GM12878 (cell line): ENCODE data around the gene TMEM88. TPM values are rescaled to one million over a fixed set of nuclear protein-coding genes. Genes with fewer than 3 reads are reported as not detected.

Source experiments
- ATAC-seq: fragments of 200-7000 bp; cut with Tn5 transposase; 3 replicates; pipeline ENCODE4 v1.9.1; 2020; ENCODE audit warnings: mild to moderate bottlenecking, moderate library complexity
- BruUV-seq: library from RNA; stranded (reverse); fragments of 400-500 nt; replicated peaks from 2 replicates; lab custom pipeline; 2021; lab: Mats Ljungman, UMichigan
- CTCF ChIA-PET: fragments of 300-600 bp; sonication (Branson Sonifier 250); formaldehyde crosslinking; extraction: SDS; loops from one replicate; lab custom pipeline; 2021; ENCODE audit warnings: inconsistent platforms; lab: Yijun Ruan, JAX
- POLR2A ChIA-PET: fragments of 350-600 bp; formaldehyde crosslinking; extraction: SDS; loops from one replicate; lab custom pipeline; 2021; ENCODE audit warnings: inconsistent platforms; lab: Charles Lee
- RAD21 ChIA-PET: fragments of 300-600 bp; sonication (Branson Sonifier 250); formaldehyde crosslinking; loops from one replicate; lab custom pipeline; 2023; ENCODE audit warnings: antibody characterized with exemption; ENCODE audit not compliant: unreplicated experiment; lab: Charles Lee
- SMC1A ChIA-PET: fragments of 300-600 bp; sonication (Branson Sonifier 250); formaldehyde crosslinking; loops from one replicate; lab custom pipeline; 2023; ENCODE audit not compliant: unreplicated experiment, uncharacterized antibody; lab: Charles Lee
- DNase-seq: peaks from one replicate; pipeline ENCODE4 v3.0.0-alpha.2; 2011; ENCODE audit warnings: low read depth, low spot score
- FAIRE-seq: peaks from 3 replicates; lab custom pipeline; 2011; peaks lifted over from hg19 to GRCh38; lab: Jason Lieb, UNC
- H2AFZ ChIP-seq: 2 replicates; pipeline ENCODE4 v1.6.0; 2011; ENCODE audit warnings: low read depth, low read length, control low read depth; ENCODE audit not compliant: control insufficient read depth
- H3K27ac ChIP-seq: 2 replicates; pipeline ENCODE4 v1.5.1; 2011; ENCODE audit warnings: control low read depth; ENCODE audit not compliant: control insufficient read depth, insufficient read depth
- H3K27me3 ChIP-seq, 2 experiments: replicated peaks in 1 of 2; 2 replicates each; pipeline versions ENCODE4 v1.6.0 to v1.6.1; 2011; ENCODE audit warnings: low read length in 1 of 2; ENCODE audit not compliant: control insufficient read depth in 2 of 2, insufficient read depth in 2 of 2
- H3K36me3 ChIP-seq, 2 experiments: 2 replicates each; pipeline ENCODE4 v1.5.1; 2011; ENCODE audit warnings: low read length in 1 of 2; ENCODE audit not compliant: control insufficient read depth in 2 of 2, insufficient read depth in 2 of 2
- H3K4me1 ChIP-seq: 2 replicates; pipeline ENCODE4 v1.6.1; 2011; ENCODE audit warnings: mild to moderate bottlenecking, low read length, moderate library complexity, mixed read lengths; ENCODE audit not compliant: control insufficient read depth, insufficient read depth
- H3K4me2 ChIP-seq: 2 replicates; pipeline ENCODE4 v1.6.0; 2011; ENCODE audit warnings: control low read depth; ENCODE audit not compliant: control insufficient read depth, insufficient read depth
- H3K4me3 ChIP-seq: fragments of 200-600 bp; sonication (generic); 2 replicates; pipeline ENCODE4 v1.5.1; 2016
- H3K79me2 ChIP-seq: 2 replicates; pipeline ENCODE4 v1.6.0; 2011; ENCODE audit warnings: low read length; ENCODE audit not compliant: control insufficient read depth, insufficient read depth
- H3K9ac ChIP-seq: 2 replicates; pipeline ENCODE4 v1.8.0; 2011; ENCODE audit warnings: low read length, control low read depth, mixed read lengths; ENCODE audit not compliant: control insufficient read depth, insufficient read depth
- H3K9me3 ChIP-seq: replicated peaks from 3 replicates; pipeline ENCODE4 v1.5.1; 2011; ENCODE audit warnings: mild to moderate bottlenecking, low read length; ENCODE audit not compliant: control insufficient read depth, insufficient read depth
- H4K20me1 ChIP-seq: 2 replicates; pipeline ENCODE4 v1.6.0; 2011; ENCODE audit not compliant: control insufficient read depth, insufficient read depth
- BCL3 ChIP-seq: IDR thresholded peaks from 2 replicates; pipeline ENCODE4 v1.6.1; 2011; ENCODE audit warnings: borderline replicate concordance, low read depth, mild to moderate bottlenecking, moderate library complexity, low read length; ENCODE audit not compliant: insufficient read depth, poor library complexity, severe bottlenecking
- CBFB ChIP-seq: IDR thresholded peaks from 2 replicates; pipeline ENCODE4 v1.6.1; 2016; ENCODE audit warnings: antibody characterized with exemption, low read depth
- CHD2 ChIP-seq: IDR thresholded peaks from 2 replicates; pipeline ENCODE4 v1.6.1; 2011; ENCODE audit warnings: low read depth, low read length, improper control_type of control experiment, borderline replicate concordance
- GATAD2B ChIP-seq: fragments of 450-650 bp; conservative IDR thresholded peaks from 2 replicates; pipeline ENCODE4 v1.6.1; 2017; ENCODE audit warnings: low read depth, mild to moderate bottlenecking, moderate library complexity
- HDAC2 ChIP-seq: fragments of 200-600 bp; sonication (generic); IDR thresholded peaks from 2 replicates; pipeline ENCODE4 v1.6.1; 2017
- KDM1A ChIP-seq: fragments of 200-600 bp; sonication (generic); IDR thresholded peaks from 2 replicates; pipeline ENCODE4 v1.6.1; 2016; ENCODE audit warnings: borderline replicate concordance
- MAX ChIP-seq: IDR thresholded peaks from 2 replicates; pipeline ENCODE4 v1.6.1; 2012; ENCODE audit warnings: low read depth, low read length, improper control_type of control experiment
- PAX5 ChIP-seq: IDR thresholded peaks from 2 replicates; pipeline ENCODE4 v1.6.1; 2011; ENCODE audit warnings: low read depth, low read length, borderline replicate concordance
- SIN3A ChIP-seq: IDR thresholded peaks from 2 replicates; pipeline ENCODE4 v1.6.1; 2012; ENCODE audit warnings: low read depth, low read length, improper control_type of control experiment
- SUPT20H ChIP-seq: IDR thresholded peaks from 2 replicates; pipeline ENCODE4 v1.6.1; 2011; ENCODE audit warnings: low read depth, mild to moderate bottlenecking, low read length, moderate library complexity, borderline replicate concordance; ENCODE audit not compliant: control insufficient read depth
- YBX1 ChIP-seq: fragments of 450-650 bp; IDR thresholded peaks from 2 replicates; pipeline ENCODE4 v1.6.1; 2016; ENCODE audit warnings: antibody characterized with exemption
- WGBS: methylation state at CpG from one replicate; pipeline ENCODE4 v1.1.6; 2016; ENCODE audit warnings: low lambda C conversion rate; ENCODE audit not compliant: insufficient replicate concordance, insufficient coverage; ENCODE audit errors: missing lambda C conversion rate; 5-methylcytosine and 5-hydroxymethylcytosine counted together
- in situ Hi-C: fragments of 300-500 bp; cut with MboI; formaldehyde crosslinking; loops from 9 replicates; pipeline ENCODE4 v1.14.3; 2018; ENCODE audit warnings: mixed read lengths
- intact Hi-C: fragments of 100-400 bp; cut with micrococcal nuclease; formaldehyde crosslinking; loops from one replicate; pipeline ENCODE4 v1.14.2; 2022; ENCODE audit not compliant: unreplicated experiment
- polyA plus RNA-seq, 11 experiments: library from polyadenylated mRNA; depleted of rRNA in 4 of 11; unstranded in 6 of 11; stranded (reverse) in 5 of 11; fragments of >200 nt; fragmentation: Nextera tagmentation in 4 of 11; fragmentation: Illumina TruSeq in 1 of 11; extraction: Ambion mirVana in 4 of 11; extraction: Trizol in 1 of 11; gene quantifications; 1 replicate in 1 of 11; 2 replicates in 10 of 11; pipeline versions ENCODE4 v1.2.1 to v1.2.3, GENCODE V29; 2011 to 2016; ENCODE audit warnings: inconsistent platforms in 2 of 11, missing spikeins in 2 of 11, low read depth in 1 of 11
- total RNA-seq, 4 experiments: library from RNA; depleted of rRNA in 3 of 4; stranded (reverse); fragments of >200 nt in 3 of 4; fragmentation: Illumina TruSeq in 1 of 4; extraction: Trizol in 1 of 4; gene quantifications; 2 replicates each; pipeline versions ENCODE4 v1.2.1 to v1.2.3, GENCODE V29; 2013 to 2021

Gene TMEM88
- total and polyA plus RNA-seq, 10 of the 15 experiments (the other 5 are each of a cell fraction or from before 2014, with no cell fraction given), result 0.21 to 2.2 (median 0.62) TPM; not detected in 5

GRCh38 chr17:7844292-7845154 lies 10.3 kb upstream of the TMEM88 start (continued):
- no peak for TF ChIP-seq PAX5
- TF ChIP-seq SUPT20H, result no peak
- TF ChIP-seq CHD2, result peak; percentile 89
- TF ChIP-seq HDAC2, result no peak
- no peak for TF ChIP-seq MAX
- no peak; the same call in 1 of the 2 replicates for TF ChIP-seq GATAD2B
- 0 out of 2 replicates have a peak, but pooled peaks have one; percentile 26 for TF ChIP-seq SIN3A
- no peak for TF ChIP-seq KDM1A

- POLR2A ChIA-PET, result interaction anchor here (0.9 to 4.1 kb wide), 5 partner anchors 11 to 160 kb away, joined by 3 to 49 read pairs (median 3); partner anchors contain the start of gene KDM6B
- H3K27ac ChIP-seq, result peak overlapping the region; percentile 95; the same call in 1 of the 2 replicates
- no peaks in the 10 kb centered on the region; the same call in 1 of the 2 replicates for H4K20me1 ChIP-seq
- H3K4me1 ChIP-seq, result peaks cover 20% of the 10 kb centered on the region
- peaks cover 0 to 21% of the 10 kb centered on the region in 2 experiments; a peak in 3 of 4 replicates for H3K36me3 ChIP-seq
- 64% methylated on average over 15 of the region's 15 CpGs for WGBS
- H3K4me3 ChIP-seq, result peak overlapping the region; percentile 92
- no peak for ATAC-seq
- H3K79me2 ChIP-seq, result peaks cover 37% of the 10 kb centered on the region
- TF ChIP-seq YBX1 (no peak), CBFB (no peak), BCL3 (no peak)
- TF ChIP-seq, all 136 proteins: peak for 0
- Histone ChIP-seq H3K27me3 (no peaks in the 10 kb centered on the region), H3K9ac (peak overlapping the region; percentile 96), H3K9me3 (no peaks in the 10 kb centered on the region), H2AFZ (no peak overlapping the region), H3K4me2 (peak overlapping the region; percentile 100)
- ChIA-PET RAD21 (interaction anchor here (0.6 to 3.7 kb wide), 9 partner anchors 11 to 144 kb away, joined by 3 to 36 read pairs (median 4); partner anchors contain the start of genes KDM6B and NAA38), CTCF (interaction anchor here (0.6 to 5.7 kb wide), 8 partner anchors 11 to 273 kb away, joined by 3 to 57 read pairs (median 4); partner anchors contain the start of genes CYB5D1, KDM6B, NAA38 and TP53), SMC1A (interaction anchor here (0.9 to 1.8 kb wide), 3 partner anchors 11 to 274 kb away, joined by 3 to 22 read pairs (median 4); partner anchors contain the start of gene KDM6B)
- no TSS peak for BruUV-seq
- DNase-seq, result no peak
- FAIRE-seq, result no peak
- intact Hi-C loops (no loop called here), in situ Hi-C loops (no loop called here)
These were observed 9.4 kb upstream of the TMEM88 start for GRCh38 chr17:7845359-7846062.
